IPS-18a (cell line): Measurements from ENCODE around the gene SNAPC4.
"Not testable (repeated sequence)": the region's sequence is repeated elsewhere in the genome, so short reads cannot be mapped to it uniquely, and the experiment has no call there.

Experiments used
- H3K27ac ChIP-seq: one replicate; pipeline ENCODE4 v1.5.1; 2013; ENCODE audit warnings: low read length
- H3K27me3 ChIP-seq: one replicate; pipeline ENCODE4 v1.6.1; 2013; ENCODE audit warnings: mild to moderate bottlenecking, low read length; ENCODE audit not compliant: control insufficient read depth, insufficient read depth
- H3K36me3 ChIP-seq: one replicate; pipeline ENCODE4 v1.6.1; 2013; ENCODE audit warnings: low read depth, low read length; ENCODE audit not compliant: control insufficient read depth
- H3K4me1 ChIP-seq: one replicate; pipeline ENCODE4 v1.6.1; 2013; ENCODE audit warnings: low read depth, low read length; ENCODE audit not compliant: control insufficient read depth
- H3K4me3 ChIP-seq: one replicate; pipeline ENCODE4 v1.5.1; 2013; ENCODE audit warnings: low read length
- H3K9ac ChIP-seq: one replicate; pipeline ENCODE4 v1.6.1; 2013; ENCODE audit warnings: mild to moderate bottlenecking, low read length, moderate library complexity
- H3K9me3 ChIP-seq: one replicate; pipeline ENCODE4 v1.6.1; 2013; ENCODE audit warnings: low read depth, low read length; ENCODE audit not compliant: control insufficient read depth

Gene SNAPC4

GRCh38 chr9:136431782-136432350 lies 31.9 kb upstream of the SNAPC4 start:
- Histone ChIP-seq H3K4me3 (no peak overlapping the region), H3K27ac (no peak overlapping the region), H3K4me1 (no peaks in the 10 kb centered on the region), H3K9me3 (no peaks in the 10 kb centered on the region), H3K27me3 (no peaks in the 10 kb centered on the region), H3K36me3 (peaks cover 8% of the 10 kb centered on the region), H3K9ac (no peak overlapping the region)

GRCh38 chr9:136430588-136431234 lies 30.7 kb upstream of the SNAPC4 start:
- no peaks in the 10 kb centered on the region for H3K27me3 ChIP-seq
- H3K4me1 ChIP-seq: no peaks in the 10 kb centered on the region
- peaks cover 8% of the 10 kb centered on the region for H3K36me3 ChIP-seq
- H3K9ac ChIP-seq: no peak overlapping the region
- no peak overlapping the region for H3K27ac ChIP-seq
- no peak overlapping the region for H3K4me3 ChIP-seq
- H3K9me3 ChIP-seq: no peaks in the 10 kb centered on the region

- Histone ChIP-seq H3K4me1 (no peaks in the 10 kb centered on the region), H3K9ac (no peak overlapping the region), H3K27ac (no peak overlapping the region), H3K27me3 (no peaks in the 10 kb centered on the region), H3K4me3 (no peak overlapping the region), H3K9me3 (no peaks in the 10 kb centered on the region), H3K36me3 (peaks cover 8% of the 10 kb centered on the region)
These were observed 29.9 kb upstream of the SNAPC4 start for GRCh38 chr9:136429683-136430491.

DNA sequence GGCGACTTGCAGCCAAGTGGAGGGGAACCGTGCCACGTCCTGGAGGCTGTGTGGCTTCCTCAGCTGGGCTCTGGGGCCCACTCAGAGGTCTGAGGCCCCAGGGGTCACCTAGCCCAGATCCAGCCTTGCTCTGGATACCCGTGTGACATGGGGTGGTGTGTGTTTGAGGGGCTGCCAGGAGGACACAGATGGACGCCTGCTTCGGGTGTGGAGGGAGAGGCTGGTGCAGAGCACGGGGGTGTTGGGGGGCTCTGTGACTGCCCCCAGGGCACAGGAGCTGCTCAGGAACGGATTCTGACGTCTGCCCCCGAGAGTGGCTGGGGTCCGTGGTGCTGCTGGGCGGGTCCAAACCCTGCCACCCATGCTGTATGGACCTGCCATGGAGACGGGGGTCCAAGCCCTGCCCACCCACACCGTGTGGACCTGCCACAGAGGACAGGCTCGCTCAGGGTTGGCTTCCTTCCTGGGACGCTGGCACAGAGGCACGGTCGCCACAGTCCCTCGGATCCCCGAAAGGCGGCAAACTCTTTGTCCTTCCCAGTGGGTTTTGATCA lies 29.2 kb upstream of the SNAPC4 start:
- H3K9ac ChIP-seq: no peak overlapping the region
- no peaks in the 10 kb centered on the region for H3K9me3 ChIP-seq
- no peaks in the 10 kb centered on the region for H3K27me3 ChIP-seq
- no peak overlapping the region for H3K4me3 ChIP-seq
- no peaks in the 10 kb centered on the region for H3K4me1 ChIP-seq
- peaks cover 15% of the 10 kb centered on the region for H3K36me3 ChIP-seq
- no peak overlapping the region for H3K27ac ChIP-seq

DNA sequence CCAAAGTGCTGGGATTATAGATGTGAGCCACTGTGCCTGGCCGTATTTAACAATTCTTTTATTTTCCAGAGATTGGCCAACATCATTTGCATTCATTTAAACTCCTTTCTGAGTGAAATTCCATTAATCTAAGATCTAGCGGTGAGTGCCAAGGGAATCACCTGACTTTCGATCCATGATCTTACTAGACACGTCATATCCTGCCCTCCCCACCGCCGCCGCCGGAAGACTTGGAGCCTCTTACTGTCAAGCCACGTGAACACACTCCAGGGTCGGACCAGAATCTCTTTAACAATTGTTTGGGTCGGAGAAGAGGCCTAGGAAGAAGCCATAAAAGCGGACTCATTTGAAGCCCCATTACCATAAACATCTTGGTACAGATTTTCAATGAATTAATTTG lies 26.8 kb upstream of the SNAPC4 start:
- H3K9ac ChIP-seq: no peak overlapping the region
- H3K4me1 ChIP-seq: no peaks in the 10 kb centered on the region
- no peak overlapping the region for H3K27ac ChIP-seq
- no peak overlapping the region for H3K4me3 ChIP-seq
- H3K36me3 ChIP-seq: peaks cover 37% of the 10 kb centered on the region
- no peaks in the 10 kb centered on the region for H3K27me3 ChIP-seq
- no peaks in the 10 kb centered on the region for H3K9me3 ChIP-seq

DNA sequence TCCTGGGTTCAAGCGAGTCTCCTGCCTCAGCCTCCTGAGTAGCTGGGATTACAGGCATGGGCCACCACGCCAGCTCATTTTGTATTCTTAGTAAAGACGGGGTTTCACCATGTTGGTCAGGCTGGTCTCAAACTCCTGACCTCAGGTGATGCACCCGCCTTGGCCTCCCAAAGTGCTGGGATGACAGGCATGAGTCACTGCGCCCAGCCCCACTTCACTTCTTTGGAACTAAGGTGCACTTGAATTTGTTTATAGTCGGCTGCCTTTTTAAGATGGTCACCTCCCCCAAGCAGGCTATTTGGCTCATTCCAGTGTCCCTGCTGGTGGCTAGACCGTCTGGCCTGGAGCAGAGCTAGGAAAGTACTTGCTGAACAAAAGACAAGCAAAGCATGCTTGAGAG lies 25.4 kb upstream of the SNAPC4 start:
- H3K4me3 ChIP-seq, H3K9me3 ChIP-seq, H3K4me1 ChIP-seq, H3K9ac ChIP-seq, H3K27ac ChIP-seq, H3K27me3 ChIP-seq: not testable (repeated sequence)
- H3K36me3 ChIP-seq: peaks cover 49% of the 10 kb centered on the region

DNA sequence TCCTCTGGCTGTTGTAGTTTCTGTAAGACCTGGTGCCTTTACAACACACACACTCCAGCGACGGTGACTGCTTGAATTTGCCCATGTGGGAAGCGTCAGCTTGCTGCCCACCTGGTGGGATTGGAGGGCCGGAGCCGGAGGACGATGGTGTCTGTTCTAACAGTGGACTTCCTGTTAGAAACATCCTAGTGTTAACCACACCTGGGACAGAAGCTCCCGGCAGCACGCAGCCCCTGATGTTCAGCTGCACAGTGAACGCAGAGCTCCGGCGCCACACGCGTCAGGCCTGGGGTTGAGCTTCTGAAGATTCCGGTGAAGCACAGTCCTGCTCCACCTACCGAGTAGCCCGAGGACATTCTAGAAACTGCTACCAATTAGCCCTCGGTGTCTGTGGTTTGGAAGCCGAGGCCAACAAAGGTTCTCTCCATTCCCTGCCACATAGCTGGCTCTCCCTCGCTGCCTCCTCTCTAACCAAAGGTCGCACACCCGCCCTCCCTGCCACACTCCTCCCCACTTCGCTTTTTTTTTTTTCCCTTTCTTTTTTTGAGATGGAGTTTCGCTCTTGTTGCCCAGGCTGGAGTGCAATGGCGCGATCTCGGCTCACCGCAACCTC lies 24.9 kb upstream of the SNAPC4 start:
- Histone ChIP-seq H3K27me3 (no peaks in the 10 kb centered on the region), H3K4me1 (no peaks in the 10 kb centered on the region), H3K9ac (no peak overlapping the region), H3K4me3 (no peak overlapping the region), H3K27ac (no peak overlapping the region), H3K9me3 (no peaks in the 10 kb centered on the region), H3K36me3 (peaks cover 54% of the 10 kb centered on the region)

DNA sequence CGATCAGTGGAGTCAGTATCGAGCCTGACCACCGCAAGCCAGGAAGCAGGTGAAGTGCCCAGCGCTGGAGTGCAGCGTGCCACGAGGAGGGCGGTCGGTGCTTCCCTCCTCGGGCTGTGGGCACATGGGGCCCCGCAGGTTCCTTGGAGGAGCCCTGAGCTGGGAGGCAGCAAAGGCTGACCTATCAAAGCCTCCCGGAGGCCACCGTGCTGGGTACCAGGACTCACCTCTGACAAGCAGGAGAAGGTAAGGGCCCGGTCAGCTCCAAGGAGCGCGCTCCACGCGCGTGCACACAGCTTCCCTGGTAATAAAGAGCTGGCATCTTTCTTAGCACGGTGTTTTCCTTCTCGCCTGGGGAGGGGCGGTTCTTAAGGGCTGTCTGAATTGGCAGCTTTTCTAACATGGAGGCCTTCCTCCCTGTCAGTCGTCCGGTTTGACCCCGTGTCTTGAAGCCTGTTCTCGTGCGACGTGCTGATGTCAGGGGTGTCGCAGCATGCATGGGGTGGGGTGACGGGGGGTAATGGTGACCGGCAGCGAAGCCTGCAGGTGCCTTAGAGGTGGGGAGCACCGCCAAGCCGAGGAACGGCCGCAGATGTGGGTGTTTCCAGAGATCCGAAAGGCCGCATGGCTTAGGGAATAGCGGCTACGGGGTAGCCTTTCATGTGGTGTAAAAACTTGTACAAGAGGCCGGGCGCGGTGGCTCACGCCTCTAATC lies 23.6 kb upstream of the SNAPC4 start:
- Histone ChIP-seq H3K9ac (no peak overlapping the region), H3K9me3 (no peaks in the 10 kb centered on the region), H3K36me3 (peaks cover 58% of the 10 kb centered on the region), H3K27ac (no peak overlapping the region), H3K27me3 (no peaks in the 10 kb centered on the region), H3K4me3 (no peak overlapping the region), H3K4me1 (no peaks in the 10 kb centered on the region)

- H3K27ac ChIP-seq: no peak overlapping the region
- H3K4me3 ChIP-seq: no peak overlapping the region
- no peaks in the 10 kb centered on the region for H3K27me3 ChIP-seq
- H3K36me3 ChIP-seq: peaks cover 65% of the 10 kb centered on the region
- no peak overlapping the region for H3K9ac ChIP-seq
- H3K4me1 ChIP-seq: no peaks in the 10 kb centered on the region
- no peaks in the 10 kb centered on the region for H3K9me3 ChIP-seq
These were observed 22.9 kb upstream of the SNAPC4 start for GRCh38 chr9:136422876-136423275.

- Histone ChIP-seq H3K27me3 (no peaks in the 10 kb centered on the region), H3K9me3 (no peaks in the 10 kb centered on the region), H3K27ac (no peak overlapping the region), H3K4me1 (no peaks in the 10 kb centered on the region), H3K4me3 (no peak overlapping the region), H3K9ac (no peak overlapping the region), H3K36me3 (peaks cover 72% of the 10 kb centered on the region)
These were observed 21.8 kb upstream of the SNAPC4 start for GRCh38 chr9:136421791-136422190.

- no peak overlapping the region for H3K9ac ChIP-seq
- H3K9me3 ChIP-seq: no peaks in the 10 kb centered on the region
- no peaks in the 10 kb centered on the region for H3K4me1 ChIP-seq
- H3K4me3 ChIP-seq: no peak overlapping the region
- H3K36me3 ChIP-seq: peaks cover 86% of the 10 kb centered on the region
- H3K27me3 ChIP-seq: no peaks in the 10 kb centered on the region
- no peak overlapping the region for H3K27ac ChIP-seq
These were observed 19.1 kb upstream of the SNAPC4 start for GRCh38 chr9:136419092-136419420.
